H1 (cell line): ENCODE data around the gene HIC1.

Source experiments
- CTCF ChIP-seq, 3 experiments: IDR thresholded peaks; 1 replicate in 2 of 3; 2 replicates in 1 of 3; pipeline versions ENCODE4 v1.5.1 to v1.6.1; 2011; ENCODE audit warnings: low read length in 3 of 3, mild to moderate bottlenecking in 3 of 3, inconsistent platforms in 2 of 3, low read depth in 1 of 3, moderate library complexity in 1 of 3; ENCODE audit not compliant: insufficient read depth in 1 of 3; ENCODE audit errors: control extremely low read depth in 1 of 3
- NRF1 ChIP-seq: IDR thresholded peaks from 2 replicates; pipeline ENCODE4 v1.6.1; 2011; ENCODE audit warnings: mild to moderate bottlenecking, low read depth, low read length, improper control_type of control experiment
- RAD21 ChIP-seq, 2 experiments: IDR thresholded peaks in 1 of 2; conservative IDR thresholded peaks in 1 of 2; 2 replicates each; pipeline ENCODE4 v1.6.1; 2011; ENCODE audit warnings: low read depth in 2 of 2, low read length in 2 of 2, improper control_type of control experiment in 1 of 2, inconsistent platforms in 1 of 2, mild to moderate bottlenecking in 1 of 2, moderate library complexity in 1 of 2

- no peak for TF ChIP-seq RAD21 (IDR thresholded peaks at IDR 0.05 in 1 of 2, conservative IDR thresholded peaks at IDR 0.05 in 1 of 2; ENCODE audit: low read depth in 2 of 2, low read length in 2 of 2)
- TF ChIP-seq CTCF (IDR thresholded peaks at IDR 0.05; ENCODE audit: control extremely low read depth in 1 of 3, insufficient read depth in 1 of 3, low read depth in 1 of 3, low read length in 3 of 3): no peak
- no peak for TF ChIP-seq NRF1
Measured at GRCh38 chr17:2101448-2102257, 46.8 kb downstream of the HIC1 start.
